GM12865 (cell line): ENCODE data around the gene TMEM43.

Source experiments
- DNase-seq: peaks from one replicate; pipeline ENCODE4 v3.0.0; 2010; ENCODE audit warnings: low read depth
- H3K4me3 ChIP-seq: 2 replicates; pipeline ENCODE4 v1.5.1; 2011; ENCODE audit warnings: mild to moderate bottlenecking, low read depth, low read length, control low read depth
- CTCF ChIP-seq: IDR thresholded peaks from 2 replicates; pipeline ENCODE4 v1.5.1; 2011; ENCODE audit warnings: low read length, control low read depth, low read depth, inconsistent platforms; ENCODE audit not compliant: insufficient read depth; ENCODE audit errors: missing control alignments

Gene TMEM43

GRCh38 chr3:14132689-14133088 is 7.8 kb downstream of the TMEM43 start:
- no peak overlapping the region for H3K4me3 ChIP-seq
- no peak for DNase-seq
- no peak for TF ChIP-seq CTCF

GRCh38 chr3:14133188-14133800 is 8.4 kb downstream of the TMEM43 start:
- DNase-seq: no peak
- H3K4me3 ChIP-seq: no peak overlapping the region
- no peak for TF ChIP-seq CTCF

- no peak for DNase-seq
- H3K4me3 ChIP-seq: no peak overlapping the region
- TF ChIP-seq CTCF: no peak
Observed at GRCh38 chr3:14133876-14134275, 9.0 kb downstream of the TMEM43 start.

GRCh38 chr3:14134291-14134690 is 9.4 kb downstream of the TMEM43 start:
- no peak overlapping the region for H3K4me3 ChIP-seq
- no peak for TF ChIP-seq CTCF
- no peak for DNase-seq

- no peak for TF ChIP-seq CTCF
- H3K4me3 ChIP-seq: no peak overlapping the region
- DNase-seq: no peak
Observed at GRCh38 chr3:14135581-14135980, 10.7 kb downstream of the TMEM43 start.

- no peak overlapping the region for H3K4me3 ChIP-seq
- no peak for TF ChIP-seq CTCF
- no peak for DNase-seq
Observed at GRCh38 chr3:14137004-14137403, 12.2 kb downstream of the TMEM43 start.

GRCh38 chr3:14137445-14137844 is 12.6 kb downstream of the TMEM43 start:
- DNase-seq: no peak
- no peak overlapping the region for H3K4me3 ChIP-seq
- no peak for TF ChIP-seq CTCF
